Activated T-helper 1 cell treated with anti-CD3 and anti-CD28 coated beads, Interleukin-2, amount 50 U/mL, for 16 hours (primary cell): ENCODE results near the gene TTC28.
"Not testable (repeated sequence)": the region's sequence is repeated elsewhere in the genome, so short reads cannot be mapped to it uniquely, and the experiment has no call there.

Source experiments
- DNase-seq, 2 donors: peaks; one replicate each; pipeline ENCODE4 v3.0.0-alpha.2; 2020; ENCODE audit warnings: low read depth in 1 of 2, low spot score in 1 of 2

The TTC28 gene

GRCh38 chr22:28679611-28680287 lies at the start of gene TTC28:
TSS of gene TTC28 (minus strand) at chr22:28679840. CDS start at chr22:28679723, 117 bp downstream.
- DNase-seq, result not testable (repeated sequence)

- DNase-seq, result no peak
Observed at GRCh38 chr22:28728621-28729313, 49.1 kb upstream of the TTC28 start.

GRCh38 chr22:28728002-28728401 lies 48.4 kb upstream of the TTC28 start:
- DNase-seq, result no peak

- DNase-seq, result no peak
Observed at GRCh38 chr22:28718044-28718443, 38.4 kb upstream of the TTC28 start.

GRCh38 chr22:28716686-28717085 lies 37.0 kb upstream of the TTC28 start:
- no peak for DNase-seq

GRCh38 chr22:28715611-28716010 lies 36.0 kb upstream of the TTC28 start:
- no peak for DNase-seq

- DNase-seq, result no peak
Observed at GRCh38 chr22:28714043-28714628, 34.5 kb upstream of the TTC28 start.

GRCh38 chr22:28711820-28712777 lies 32.5 kb upstream of the TTC28 start:
- DNase-seq, result no peak

- DNase-seq, result no peak
Observed at GRCh38 chr22:28711341-28711740, 31.7 kb upstream of the TTC28 start.

- no peak for DNase-seq
Observed at GRCh38 chr22:28710576-28711191, 31.0 kb upstream of the TTC28 start.

- no peak for DNase-seq
Observed at GRCh38 chr22:28710107-28710506, 30.5 kb upstream of the TTC28 start.

GRCh38 chr22:28706845-28707244 lies 27.2 kb upstream of the TTC28 start:
- DNase-seq, result no peak

- no peak for DNase-seq
Observed at GRCh38 chr22:28703436-28703835, 23.8 kb upstream of the TTC28 start.

- no peak for DNase-seq
Observed at GRCh38 chr22:28702891-28703290, 23.3 kb upstream of the TTC28 start.

- DNase-seq, result not testable (repeated sequence)
Observed at GRCh38 chr22:28693041-28693760, 13.6 kb upstream of the TTC28 start.

- not testable (repeated sequence) for DNase-seq
Observed at GRCh38 chr22:28689796-28690195, 10.2 kb upstream of the TTC28 start.

- not testable (repeated sequence) for DNase-seq
Observed at GRCh38 chr22:28682966-28683365, 3.3 kb upstream of the TTC28 start.

- not testable (repeated sequence) for DNase-seq
Observed at GRCh38 chr22:28680813-28681490, 1.3 kb upstream of the TTC28 start.

- not testable (repeated sequence) for DNase-seq
Observed at GRCh38 chr22:28678778-28679610, 646 bp downstream of the TTC28 start.
